ENCODE measurements around the gene MAST1. TPM values are rescaled to one million over a fixed set of nuclear protein-coding genes. Genes with fewer than 3 reads are reported as not detected.

The MAST1 gene
- total and polyA plus RNA-seq, 2 experiments from 2014 or later, result 13.9 to 19.9 TPM

DNA sequence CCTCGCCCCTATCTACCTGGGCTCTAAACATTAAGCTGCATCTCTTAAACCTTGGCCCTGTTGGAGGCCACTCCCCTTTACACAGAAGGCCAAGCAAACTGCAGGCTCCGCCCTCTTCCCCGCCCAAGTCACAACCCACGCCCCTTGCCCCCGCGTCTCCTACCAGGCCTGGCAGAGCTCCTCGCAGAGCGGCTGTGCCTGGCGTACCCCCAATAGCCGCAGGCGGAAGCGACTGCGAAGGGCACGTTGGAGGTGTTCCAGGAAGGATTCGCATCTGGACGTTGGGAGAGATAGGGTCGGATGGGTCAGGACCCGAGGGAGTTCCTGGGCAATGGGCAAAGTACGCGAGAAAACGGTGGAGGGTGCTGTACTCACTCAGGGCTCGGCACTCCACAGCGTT, 9.8 kb upstream of the MAST1 start:
- Histone ChIP-seq H4K20me1 (replicated peaks; ENCODE audit: insufficient read depth) (peaks cover 11% of the 10 kb centered on the region; the same call in 1 of the 2 replicates), H3K4me2 (peak overlapping the region; percentile 84), H3K36me3 (ENCODE audit: insufficient read depth) (no peaks in the 10 kb centered on the region), H2AFZ (peak overlapping the region; percentile 72; the same call in 1 of the 2 replicates), H3K4me3 (peak overlapping the region; percentile 53), H3K27ac (ENCODE audit: low read depth) (no peak overlapping the region), H3K79me2 (replicated peaks; ENCODE audit: insufficient read depth) (no peaks in the 10 kb centered on the region), H3K9me2 (ENCODE audit: insufficient read depth) (no peaks in the 10 kb centered on the region), H3F3A (replicated peaks; ENCODE audit: low read depth) (peaks cover 39% of the 10 kb centered on the region), H3K4me1 (ENCODE audit: insufficient read depth) (peaks cover 17% of the 10 kb centered on the region), H3K27me3 (ENCODE audit: insufficient read depth) (no peaks in the 10 kb centered on the region)
- peak overlapping the region; percentile 69 for H3K4me3 Mint-ChIP-seq
- H3K27me3 Mint-ChIP-seq (ENCODE audit: insufficient read depth, low read depth, poor library complexity), result peaks cover 23% of the 10 kb centered on the region
- no peak overlapping the region for H3K27ac Mint-ChIP-seq
- H3K9me3 Mint-ChIP-seq, result no peaks in the 10 kb centered on the region; the same call in 2 of the 3 replicates
- ATAC-seq, result peak; percentile 67
- no peak for TF ChIP-seq EZH2 (IDR thresholded peaks at IDR 0.05; ENCODE audit: low read depth, unreplicated experiment)
- TF ChIP-seq, protein P1, sequence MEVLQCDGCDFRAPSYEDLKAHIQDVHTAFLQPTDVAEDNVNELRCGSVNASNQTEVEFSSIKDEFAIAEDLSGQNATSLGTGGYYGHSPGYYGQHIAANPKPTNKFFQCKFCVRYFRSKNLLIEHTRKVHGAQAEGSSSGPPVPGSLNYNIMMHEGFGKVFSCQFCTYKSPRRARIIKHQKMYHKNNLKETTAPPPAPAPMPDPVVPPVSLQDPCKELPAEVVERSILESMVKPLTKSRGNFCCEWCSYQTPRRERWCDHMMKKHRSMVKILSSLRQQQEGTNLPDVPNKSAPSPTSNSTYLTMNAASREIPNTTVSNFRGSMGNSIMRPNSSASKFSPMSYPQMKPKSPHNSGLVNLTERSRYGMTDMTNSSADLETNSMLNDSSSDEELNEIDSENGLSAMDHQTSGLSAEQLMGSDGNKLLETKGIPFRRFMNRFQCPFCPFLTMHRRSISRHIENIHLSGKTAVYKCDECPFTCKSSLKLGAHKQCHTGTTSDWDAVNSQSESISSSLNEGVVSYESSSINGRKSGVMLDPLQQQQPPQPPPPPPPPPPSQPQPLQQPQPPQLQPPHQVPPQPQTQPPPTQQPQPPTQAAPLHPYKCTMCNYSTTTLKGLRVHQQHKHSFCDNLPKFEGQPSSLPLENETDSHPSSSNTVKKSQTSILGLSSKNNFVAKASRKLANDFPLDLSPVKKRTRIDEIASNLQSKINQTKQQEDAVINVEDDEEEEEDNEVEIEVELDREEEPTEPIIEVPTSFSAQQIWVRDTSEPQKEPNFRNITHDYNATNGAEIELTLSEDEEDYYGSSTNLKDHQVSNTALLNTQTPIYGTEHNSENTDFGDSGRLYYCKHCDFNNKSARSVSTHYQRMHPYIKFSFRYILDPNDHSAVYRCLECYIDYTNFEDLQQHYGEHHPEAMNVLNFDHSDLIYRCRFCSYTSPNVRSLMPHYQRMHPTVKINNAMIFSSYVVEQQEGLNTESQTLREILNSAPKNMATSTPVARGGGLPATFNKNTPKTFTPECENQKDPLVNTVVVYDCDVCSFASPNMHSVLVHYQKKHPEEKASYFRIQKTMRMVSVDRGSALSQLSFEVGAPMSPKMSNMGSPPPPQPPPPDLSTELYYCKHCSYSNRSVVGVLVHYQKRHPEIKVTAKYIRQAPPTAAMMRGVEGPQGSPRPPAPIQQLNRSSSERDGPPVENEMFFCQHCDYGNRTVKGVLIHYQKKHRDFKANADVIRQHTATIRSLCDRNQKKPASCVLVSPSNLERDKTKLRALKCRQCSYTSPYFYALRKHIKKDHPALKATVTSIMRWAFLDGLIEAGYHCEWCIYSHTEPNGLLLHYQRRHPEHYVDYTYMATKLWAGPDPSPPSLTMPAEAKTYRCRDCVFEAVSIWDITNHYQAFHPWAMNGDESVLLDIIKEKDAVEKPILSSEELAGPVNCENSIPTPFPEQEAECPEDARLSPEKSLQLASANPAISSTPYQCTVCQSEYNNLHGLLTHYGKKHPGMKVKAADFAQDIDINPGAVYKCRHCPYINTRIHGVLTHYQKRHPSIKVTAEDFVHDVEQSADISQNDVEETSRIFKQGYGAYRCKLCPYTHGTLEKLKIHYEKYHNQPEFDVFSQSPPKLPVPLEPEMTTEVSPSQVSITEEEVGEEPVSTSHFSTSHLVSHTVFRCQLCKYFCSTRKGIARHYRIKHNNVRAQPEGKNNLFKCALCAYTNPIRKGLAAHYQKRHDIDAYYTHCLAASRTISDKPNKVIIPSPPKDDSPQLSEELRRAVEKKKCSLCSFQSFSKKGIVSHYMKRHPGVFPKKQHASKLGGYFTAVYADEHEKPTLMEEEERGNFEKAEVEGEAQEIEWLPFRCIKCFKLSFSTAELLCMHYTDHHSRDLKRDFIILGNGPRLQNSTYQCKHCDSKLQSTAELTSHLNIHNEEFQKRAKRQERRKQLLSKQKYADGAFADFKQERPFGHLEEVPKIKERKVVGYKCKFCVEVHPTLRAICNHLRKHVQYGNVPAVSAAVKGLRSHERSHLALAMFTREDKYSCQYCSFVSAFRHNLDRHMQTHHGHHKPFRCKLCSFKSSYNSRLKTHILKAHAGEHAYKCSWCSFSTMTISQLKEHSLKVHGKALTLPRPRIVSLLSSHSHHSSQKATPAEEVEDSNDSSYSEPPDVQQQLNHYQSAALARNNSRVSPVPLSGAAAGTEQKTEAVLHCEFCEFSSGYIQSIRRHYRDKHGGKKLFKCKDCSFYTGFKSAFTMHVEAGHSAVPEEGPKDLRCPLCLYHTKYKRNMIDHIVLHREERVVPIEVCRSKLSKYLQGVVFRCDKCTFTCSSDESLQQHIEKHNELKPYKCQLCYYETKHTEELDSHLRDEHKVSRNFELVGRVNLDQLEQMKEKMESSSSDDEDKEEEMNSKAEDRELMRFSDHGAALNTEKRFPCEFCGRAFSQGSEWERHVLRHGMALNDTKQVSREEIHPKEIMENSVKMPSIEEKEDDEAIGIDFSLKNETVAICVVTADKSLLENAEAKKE (CRISPR knock-in tag; IDR thresholded peaks at IDR 0.05), result no peak
- TF ChIP-seq CREB1 (CRISPR knock-in tag; IDR thresholded peaks at IDR 0.05; ENCODE audit: low read depth), result no peak
- 0 out of 2 replicates have a peak, but pooled peaks have one; percentile 22 for TF ChIP-seq POLR2AphosphoS5 (IDR thresholded peaks at IDR 0.05; ENCODE audit: low read depth)
- TF ChIP-seq, protein P2, sequence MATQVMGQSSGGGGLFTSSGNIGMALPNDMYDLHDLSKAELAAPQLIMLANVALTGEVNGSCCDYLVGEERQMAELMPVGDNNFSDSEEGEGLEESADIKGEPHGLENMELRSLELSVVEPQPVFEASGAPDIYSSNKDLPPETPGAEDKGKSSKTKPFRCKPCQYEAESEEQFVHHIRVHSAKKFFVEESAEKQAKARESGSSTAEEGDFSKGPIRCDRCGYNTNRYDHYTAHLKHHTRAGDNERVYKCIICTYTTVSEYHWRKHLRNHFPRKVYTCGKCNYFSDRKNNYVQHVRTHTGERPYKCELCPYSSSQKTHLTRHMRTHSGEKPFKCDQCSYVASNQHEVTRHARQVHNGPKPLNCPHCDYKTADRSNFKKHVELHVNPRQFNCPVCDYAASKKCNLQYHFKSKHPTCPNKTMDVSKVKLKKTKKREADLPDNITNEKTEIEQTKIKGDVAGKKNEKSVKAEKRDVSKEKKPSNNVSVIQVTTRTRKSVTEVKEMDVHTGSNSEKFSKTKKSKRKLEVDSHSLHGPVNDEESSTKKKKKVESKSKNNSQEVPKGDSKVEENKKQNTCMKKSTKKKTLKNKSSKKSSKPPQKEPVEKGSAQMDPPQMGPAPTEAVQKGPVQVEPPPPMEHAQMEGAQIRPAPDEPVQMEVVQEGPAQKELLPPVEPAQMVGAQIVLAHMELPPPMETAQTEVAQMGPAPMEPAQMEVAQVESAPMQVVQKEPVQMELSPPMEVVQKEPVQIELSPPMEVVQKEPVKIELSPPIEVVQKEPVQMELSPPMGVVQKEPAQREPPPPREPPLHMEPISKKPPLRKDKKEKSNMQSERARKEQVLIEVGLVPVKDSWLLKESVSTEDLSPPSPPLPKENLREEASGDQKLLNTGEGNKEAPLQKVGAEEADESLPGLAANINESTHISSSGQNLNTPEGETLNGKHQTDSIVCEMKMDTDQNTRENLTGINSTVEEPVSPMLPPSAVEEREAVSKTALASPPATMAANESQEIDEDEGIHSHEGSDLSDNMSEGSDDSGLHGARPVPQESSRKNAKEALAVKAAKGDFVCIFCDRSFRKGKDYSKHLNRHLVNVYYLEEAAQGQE (IDR thresholded peaks at IDR 0.05; ENCODE audit: unreplicated experiment), result no peak
- no peak for TF ChIP-seq STAT1 (IDR thresholded peaks at IDR 0.05; ENCODE audit: unreplicated experiment)
- TF ChIP-seq ZNF114 (CRISPR knock-in tag; IDR thresholded peaks at IDR 0.05), result no peak
- TF ChIP-seq, protein P3, sequence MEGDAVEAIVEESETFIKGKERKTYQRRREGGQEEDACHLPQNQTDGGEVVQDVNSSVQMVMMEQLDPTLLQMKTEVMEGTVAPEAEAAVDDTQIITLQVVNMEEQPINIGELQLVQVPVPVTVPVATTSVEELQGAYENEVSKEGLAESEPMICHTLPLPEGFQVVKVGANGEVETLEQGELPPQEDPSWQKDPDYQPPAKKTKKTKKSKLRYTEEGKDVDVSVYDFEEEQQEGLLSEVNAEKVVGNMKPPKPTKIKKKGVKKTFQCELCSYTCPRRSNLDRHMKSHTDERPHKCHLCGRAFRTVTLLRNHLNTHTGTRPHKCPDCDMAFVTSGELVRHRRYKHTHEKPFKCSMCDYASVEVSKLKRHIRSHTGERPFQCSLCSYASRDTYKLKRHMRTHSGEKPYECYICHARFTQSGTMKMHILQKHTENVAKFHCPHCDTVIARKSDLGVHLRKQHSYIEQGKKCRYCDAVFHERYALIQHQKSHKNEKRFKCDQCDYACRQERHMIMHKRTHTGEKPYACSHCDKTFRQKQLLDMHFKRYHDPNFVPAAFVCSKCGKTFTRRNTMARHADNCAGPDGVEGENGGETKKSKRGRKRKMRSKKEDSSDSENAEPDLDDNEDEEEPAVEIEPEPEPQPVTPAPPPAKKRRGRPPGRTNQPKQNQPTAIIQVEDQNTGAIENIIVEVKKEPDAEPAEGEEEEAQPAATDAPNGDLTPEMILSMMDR (conservative IDR thresholded peaks at IDR 0.05; ENCODE audit: low read depth in 2 of 2), result 0 out of 4 replicates have a peak, but pooled peaks of 1 of the 2 experiments have one; percentile 6
- no peak for TF ChIP-seq JUNB (IDR thresholded peaks at IDR 0.05; ENCODE audit: unreplicated experiment)
- no peak for TF ChIP-seq ZNF331 (CRISPR knock-in tag; IDR thresholded peaks at IDR 0.05; ENCODE audit: low read depth)
- peak; percentile 92 for DNase-seq (ENCODE audit: low spot score)
- peaks cover 26% of the 10 kb centered on the region for H3K4me1 Mint-ChIP-seq
- no peaks in the 10 kb centered on the region for H3K36me3 Mint-ChIP-seq (ENCODE audit: low read depth)

All from GM23338 (cell line).